ENCODE results near the gene SPATA32.

DNA sequence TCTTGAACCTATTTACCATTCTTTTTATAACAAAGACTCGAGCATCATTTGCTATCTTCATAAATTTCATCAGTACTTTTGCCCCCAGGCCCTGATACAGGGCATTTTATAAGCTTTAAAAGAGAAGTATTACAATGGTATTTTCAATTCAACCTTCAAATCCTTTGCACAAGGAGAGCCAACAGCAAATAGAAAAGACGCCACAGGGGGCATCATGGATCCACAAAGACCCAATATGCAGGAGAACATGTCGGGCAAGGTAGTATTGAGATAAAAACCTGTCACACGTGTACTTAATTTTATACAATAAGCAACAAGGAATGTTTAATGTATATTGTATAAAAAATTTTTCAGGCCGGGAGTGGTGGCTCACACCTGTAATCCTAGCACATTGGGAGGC is 44.7 kb upstream of the SPATA32 start:
- TF ChIP-seq ZNF331 (CRISPR knock-in tag; IDR thresholded peaks at IDR 0.05; ENCODE audit: low read depth) (no peak), POLR2AphosphoS5 (IDR thresholded peaks at IDR 0.05; ENCODE audit: low read depth) (no peak), CTCF (conservative IDR thresholded peaks at IDR 0.05; ENCODE audit: low read depth in 2 of 2) (peak; percentile 31 to 45; a peak in 3 of 4 replicates), EZH2phosphoT487 (IDR thresholded peaks at IDR 0.05; ENCODE audit: unreplicated experiment) (no peak), CREB1 (CRISPR knock-in tag; IDR thresholded peaks at IDR 0.05; ENCODE audit: low read depth) (no peak), ETS1 (IDR thresholded peaks at IDR 0.05) (no peak)
- TF ChIP-seq, protein P1, sequence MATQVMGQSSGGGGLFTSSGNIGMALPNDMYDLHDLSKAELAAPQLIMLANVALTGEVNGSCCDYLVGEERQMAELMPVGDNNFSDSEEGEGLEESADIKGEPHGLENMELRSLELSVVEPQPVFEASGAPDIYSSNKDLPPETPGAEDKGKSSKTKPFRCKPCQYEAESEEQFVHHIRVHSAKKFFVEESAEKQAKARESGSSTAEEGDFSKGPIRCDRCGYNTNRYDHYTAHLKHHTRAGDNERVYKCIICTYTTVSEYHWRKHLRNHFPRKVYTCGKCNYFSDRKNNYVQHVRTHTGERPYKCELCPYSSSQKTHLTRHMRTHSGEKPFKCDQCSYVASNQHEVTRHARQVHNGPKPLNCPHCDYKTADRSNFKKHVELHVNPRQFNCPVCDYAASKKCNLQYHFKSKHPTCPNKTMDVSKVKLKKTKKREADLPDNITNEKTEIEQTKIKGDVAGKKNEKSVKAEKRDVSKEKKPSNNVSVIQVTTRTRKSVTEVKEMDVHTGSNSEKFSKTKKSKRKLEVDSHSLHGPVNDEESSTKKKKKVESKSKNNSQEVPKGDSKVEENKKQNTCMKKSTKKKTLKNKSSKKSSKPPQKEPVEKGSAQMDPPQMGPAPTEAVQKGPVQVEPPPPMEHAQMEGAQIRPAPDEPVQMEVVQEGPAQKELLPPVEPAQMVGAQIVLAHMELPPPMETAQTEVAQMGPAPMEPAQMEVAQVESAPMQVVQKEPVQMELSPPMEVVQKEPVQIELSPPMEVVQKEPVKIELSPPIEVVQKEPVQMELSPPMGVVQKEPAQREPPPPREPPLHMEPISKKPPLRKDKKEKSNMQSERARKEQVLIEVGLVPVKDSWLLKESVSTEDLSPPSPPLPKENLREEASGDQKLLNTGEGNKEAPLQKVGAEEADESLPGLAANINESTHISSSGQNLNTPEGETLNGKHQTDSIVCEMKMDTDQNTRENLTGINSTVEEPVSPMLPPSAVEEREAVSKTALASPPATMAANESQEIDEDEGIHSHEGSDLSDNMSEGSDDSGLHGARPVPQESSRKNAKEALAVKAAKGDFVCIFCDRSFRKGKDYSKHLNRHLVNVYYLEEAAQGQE (IDR thresholded peaks at IDR 0.05; ENCODE audit: unreplicated experiment) = no peak
